IPS-20b (cell line): Measurements from ENCODE around the gene ZNF518A.

Experiments used
- H3K27ac ChIP-seq: one replicate; pipeline ENCODE4 v1.5.1; 2013; ENCODE audit warnings: low read length
- H3K27me3 ChIP-seq: 2 replicates; pipeline ENCODE4 v1.6.1; 2013; ENCODE audit warnings: mild to moderate bottlenecking, low read length, inconsistent platforms; ENCODE audit not compliant: insufficient read depth
- H3K36me3 ChIP-seq: 2 replicates; pipeline ENCODE4 v1.6.1; 2013; ENCODE audit warnings: low read depth, mild to moderate bottlenecking, inconsistent platforms, low read length, moderate library complexity; ENCODE audit not compliant: insufficient read depth
- H3K4me1 ChIP-seq: 2 replicates; pipeline ENCODE4 v1.6.1; 2013; ENCODE audit warnings: mild to moderate bottlenecking, control low read depth, inconsistent platforms, low read length, moderate library complexity; ENCODE audit not compliant: insufficient read depth
- H3K4me3 ChIP-seq: 2 replicates; pipeline ENCODE4 v1.5.1; 2013; ENCODE audit warnings: mild to moderate bottlenecking, low read length, inconsistent platforms
- H3K9ac ChIP-seq: 2 replicates; pipeline ENCODE4 v1.6.1; 2013; ENCODE audit warnings: low read depth, mild to moderate bottlenecking, inconsistent platforms, low read length, moderate library complexity
- H3K9me3 ChIP-seq: 2 replicates; pipeline ENCODE4 v1.6.1; 2013; ENCODE audit warnings: mild to moderate bottlenecking, low read depth, low read length, inconsistent platforms; ENCODE audit not compliant: insufficient read depth

The ZNF518A gene, protein sequence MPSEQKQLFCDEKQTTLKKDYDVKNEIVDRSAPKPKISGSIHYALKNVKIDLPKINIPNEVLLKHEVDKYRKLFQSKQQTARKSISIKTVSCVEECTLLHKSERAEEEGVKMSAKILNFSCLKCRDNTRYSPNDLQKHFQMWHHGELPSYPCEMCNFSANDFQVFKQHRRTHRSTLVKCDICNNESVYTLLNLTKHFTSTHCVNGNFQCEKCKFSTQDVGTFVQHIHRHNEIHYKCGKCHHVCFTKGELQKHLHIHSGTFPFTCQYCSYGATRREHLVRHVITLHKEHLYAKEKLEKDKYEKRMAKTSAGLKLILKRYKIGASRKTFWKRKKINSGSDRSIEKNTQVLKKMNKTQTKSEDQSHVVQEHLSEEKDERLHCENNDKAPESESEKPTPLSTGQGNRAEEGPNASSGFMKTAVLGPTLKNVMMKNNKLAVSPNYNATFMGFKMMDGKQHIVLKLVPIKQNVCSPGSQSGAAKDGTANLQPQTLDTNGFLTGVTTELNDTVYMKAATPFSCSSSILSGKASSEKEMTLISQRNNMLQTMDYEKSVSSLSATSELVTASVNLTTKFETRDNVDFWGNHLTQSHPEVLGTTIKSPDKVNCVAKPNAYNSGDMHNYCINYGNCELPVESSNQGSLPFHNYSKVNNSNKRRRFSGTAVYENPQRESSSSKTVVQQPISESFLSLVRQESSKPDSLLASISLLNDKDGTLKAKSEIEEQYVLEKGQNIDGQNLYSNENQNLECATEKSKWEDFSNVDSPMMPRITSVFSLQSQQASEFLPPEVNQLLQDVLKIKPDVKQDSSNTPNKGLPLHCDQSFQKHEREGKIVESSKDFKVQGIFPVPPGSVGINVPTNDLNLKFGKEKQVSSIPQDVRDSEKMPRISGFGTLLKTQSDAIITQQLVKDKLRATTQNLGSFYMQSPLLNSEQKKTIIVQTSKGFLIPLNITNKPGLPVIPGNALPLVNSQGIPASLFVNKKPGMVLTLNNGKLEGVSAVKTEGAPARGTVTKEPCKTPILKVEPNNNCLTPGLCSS (N-terminal part only)

DNA sequence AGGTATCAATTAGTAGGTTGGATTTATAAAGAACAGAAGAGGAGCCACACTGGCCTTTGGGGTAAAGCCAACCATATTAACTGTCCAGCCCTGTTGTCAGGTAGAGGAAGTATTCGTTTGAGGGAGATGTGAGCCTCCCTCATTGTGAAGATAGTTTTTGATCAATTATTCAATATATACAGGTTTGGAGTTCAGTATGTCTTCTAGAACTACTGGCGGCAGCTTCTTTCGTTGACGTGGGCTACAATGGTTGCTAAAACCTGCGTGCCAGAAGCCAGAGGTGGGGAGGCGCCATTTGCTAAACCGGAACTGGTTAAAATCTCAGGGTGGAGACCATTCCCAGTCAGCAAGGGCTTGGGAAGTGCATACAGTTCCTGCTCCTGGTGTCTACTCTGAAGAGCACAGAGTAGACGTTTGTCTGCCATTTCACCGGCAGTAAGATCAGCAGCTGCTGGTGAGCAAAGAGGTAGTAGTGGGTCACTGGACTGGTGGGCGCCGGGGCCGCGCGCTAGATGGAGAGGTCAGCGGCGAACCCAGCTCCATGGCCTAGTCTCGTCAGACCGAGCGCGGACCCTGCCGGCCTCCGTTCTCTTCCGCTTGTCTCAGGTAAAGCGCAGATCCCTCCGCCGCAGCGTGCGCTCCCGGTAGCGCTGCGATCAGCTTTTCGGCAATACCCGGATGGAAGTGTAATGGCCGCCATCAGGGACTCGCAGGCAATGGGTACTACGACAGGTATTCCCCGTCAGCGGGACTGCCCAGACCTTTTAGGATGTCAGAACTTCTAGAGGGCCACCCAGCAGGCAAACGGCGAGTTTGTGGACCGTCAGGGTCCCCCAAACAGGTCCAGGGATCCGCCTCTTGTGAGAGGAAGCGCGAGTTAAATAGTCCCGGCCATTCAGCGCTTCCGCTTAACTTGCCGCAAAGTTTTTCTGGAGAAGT lies at the start of gene ZNF518A:
Gene ZNF518A (plus strand): TSS at position 911 of the 939 bp plus-strand sequence. CDS start 26,026 bp downstream, outside the sequence.
- peak within 1 kb of the TSS; percentile 100 for H3K9ac ChIP-seq
- peak within 1 kb of the TSS; percentile 95 for H3K4me3 ChIP-seq
- peak within 1 kb of the TSS; percentile 100 for H3K27ac ChIP-seq
- no peaks in the 10 kb centered on the region for H3K9me3 ChIP-seq
- peaks cover 25% of the 10 kb centered on the region for H3K4me1 ChIP-seq
- peaks cover 6% of the 10 kb centered on the region; the same call in 1 of the 2 replicates for H3K27me3 ChIP-seq
- peaks cover 23% of the 10 kb centered on the region for H3K36me3 ChIP-seq

DNA sequence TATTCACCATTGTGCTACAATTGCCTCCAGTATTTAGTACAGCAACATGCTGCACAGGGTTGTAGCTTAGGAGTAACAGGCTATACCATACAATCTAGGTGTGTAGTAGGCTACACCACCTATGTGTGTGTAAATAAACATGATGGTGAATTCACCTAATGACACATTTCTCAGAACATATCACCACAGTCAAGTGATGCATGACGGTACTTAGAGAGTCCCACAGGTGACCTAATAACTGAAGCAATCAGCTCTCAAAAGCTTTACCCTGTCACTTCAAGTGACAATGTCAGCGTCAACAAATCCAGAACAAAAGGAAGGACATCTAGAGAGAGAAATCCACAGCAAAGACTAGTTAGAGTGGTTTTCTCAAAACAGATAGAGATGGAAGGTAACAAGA lies 47.9 kb upstream of the ZNF518A start:
- H3K9me3 ChIP-seq, result no peaks in the 10 kb centered on the region

DNA sequence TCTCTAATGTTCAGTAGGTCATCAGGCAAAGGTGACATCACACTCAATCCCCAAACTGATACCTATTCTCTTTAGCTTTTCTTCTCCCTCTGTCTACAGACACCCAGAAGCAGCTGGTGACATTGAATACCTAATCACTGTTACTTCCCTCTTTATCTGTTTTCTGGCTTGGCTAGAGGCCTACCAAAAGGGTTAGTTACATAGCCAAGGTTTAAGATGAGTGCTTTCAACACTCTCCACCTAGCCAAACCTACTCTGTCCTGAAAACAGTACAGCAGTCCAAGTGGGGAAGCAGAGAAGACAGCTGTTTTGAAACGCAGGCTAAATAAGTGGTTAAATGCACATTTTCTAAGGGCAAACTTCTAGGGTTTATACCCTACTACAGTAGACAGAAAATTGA lies 47.3 kb upstream of the ZNF518A start:
- Histone ChIP-seq H3K4me1 (no peaks in the 10 kb centered on the region), H3K9me3 (no peaks in the 10 kb centered on the region), H3K36me3 (no peaks in the 10 kb centered on the region), H3K27me3 (no peaks in the 10 kb centered on the region), H3K4me3 (no peak overlapping the region), H3K27ac (no peak overlapping the region), H3K9ac (no peak overlapping the region)

More for the DNA sequence above, 47.9 kb upstream of the ZNF518A start:
- no peaks in the 10 kb centered on the region for H3K36me3 ChIP-seq
- H3K9ac ChIP-seq, result no peak overlapping the region
- H3K4me1 ChIP-seq, result peaks cover 2% of the 10 kb centered on the region; the same call in 1 of the 2 replicates
- H3K27me3 ChIP-seq, result no peaks in the 10 kb centered on the region
- H3K4me3 ChIP-seq, result no peak overlapping the region
- no peak overlapping the region for H3K27ac ChIP-seq

DNA sequence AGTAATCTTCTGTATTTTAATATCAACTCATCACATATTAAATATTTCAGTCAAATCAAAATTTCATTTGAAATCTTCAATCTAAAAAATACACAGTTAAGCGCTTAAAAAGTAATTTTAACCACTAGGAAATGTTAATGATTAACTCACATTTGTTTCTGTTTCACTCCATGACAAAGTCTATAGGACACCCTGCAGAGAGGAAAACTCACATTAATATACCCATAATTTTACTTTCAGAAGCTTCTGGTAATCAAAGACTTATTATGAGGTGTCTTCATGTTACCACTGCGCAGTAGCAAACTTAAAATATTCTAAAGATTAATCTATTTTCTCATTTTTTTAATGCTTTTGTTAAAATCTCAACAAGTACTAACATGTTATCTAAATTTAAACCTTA lies 41.0 kb upstream of the ZNF518A start:
- H3K4me3 ChIP-seq, result no peak overlapping the region
- H3K36me3 ChIP-seq, result no peaks in the 10 kb centered on the region
- H3K9me3 ChIP-seq, result no peaks in the 10 kb centered on the region
- no peaks in the 10 kb centered on the region for H3K27me3 ChIP-seq
- H3K9ac ChIP-seq, result no peak overlapping the region
- no peaks in the 10 kb centered on the region for H3K4me1 ChIP-seq
- no peak overlapping the region for H3K27ac ChIP-seq

DNA sequence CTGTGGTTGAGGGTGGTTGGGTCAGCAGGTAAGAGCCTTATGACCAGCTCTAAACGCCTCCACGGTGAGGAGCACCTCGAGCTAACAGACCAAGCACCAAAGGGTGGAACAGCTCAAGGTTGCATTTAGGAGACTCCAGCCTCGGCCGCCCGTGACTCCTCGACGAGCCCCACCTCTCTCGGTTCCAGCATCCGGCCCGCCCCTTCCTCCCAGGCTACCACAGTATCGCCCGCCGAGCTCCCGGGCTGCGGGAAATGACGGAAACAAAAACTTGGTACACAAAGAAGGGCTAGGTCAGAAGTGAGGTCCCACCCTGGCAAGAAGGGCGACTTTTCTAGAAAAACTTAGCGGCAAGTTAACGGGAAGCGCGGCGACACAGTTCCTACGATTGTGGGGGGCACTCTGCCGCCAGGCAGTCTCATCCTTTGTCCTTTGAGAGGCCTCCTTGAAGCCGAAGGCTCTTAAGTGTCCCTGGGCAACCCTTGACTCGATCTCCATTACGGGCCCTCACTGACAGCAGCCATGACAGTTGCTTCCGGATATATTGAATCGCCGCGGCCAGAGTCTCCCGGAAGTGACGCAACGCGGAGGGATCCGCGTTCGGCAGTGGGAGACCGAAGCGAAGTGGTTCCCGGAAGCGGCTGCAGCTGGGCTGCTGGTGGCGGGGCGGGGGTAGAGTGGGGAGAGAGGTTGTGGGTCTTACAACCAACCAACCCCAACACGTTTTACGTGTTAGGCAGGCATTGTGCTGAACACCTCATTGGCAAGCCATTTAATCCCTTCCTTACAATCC lies 40.2 kb upstream of the ZNF518A start:
- no peaks in the 10 kb centered on the region for H3K9me3 ChIP-seq
- no peaks in the 10 kb centered on the region for H3K4me1 ChIP-seq
- H3K9ac ChIP-seq, result no peak overlapping the region
- no peaks in the 10 kb centered on the region for H3K36me3 ChIP-seq
- no peak overlapping the region for H3K27ac ChIP-seq
- no peak overlapping the region for H3K4me3 ChIP-seq
- H3K27me3 ChIP-seq, result no peaks in the 10 kb centered on the region

DNA sequence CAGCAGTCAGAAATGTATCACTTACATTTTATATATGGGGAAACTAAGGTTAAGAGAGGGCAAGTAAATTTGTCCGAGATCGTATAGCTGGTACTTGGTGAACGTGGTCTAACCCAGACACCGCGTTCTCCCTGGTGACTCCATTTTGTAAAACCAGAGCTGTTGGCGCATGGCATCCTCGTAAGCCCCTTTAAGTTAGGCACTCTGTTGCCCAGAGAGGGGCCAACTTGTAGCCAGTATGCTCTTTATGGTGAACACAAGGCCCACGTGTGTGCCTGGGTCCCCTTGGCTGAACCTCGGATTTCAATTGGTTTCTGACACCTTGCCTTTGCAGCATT lies 39.7 kb upstream of the ZNF518A start:
- Histone ChIP-seq H3K9ac (no peak overlapping the region), H3K4me1 (no peaks in the 10 kb centered on the region), H3K27me3 (no peaks in the 10 kb centered on the region), H3K4me3 (no peak overlapping the region), H3K27ac (no peak overlapping the region), H3K36me3 (no peaks in the 10 kb centered on the region), H3K9me3 (no peaks in the 10 kb centered on the region)

DNA sequence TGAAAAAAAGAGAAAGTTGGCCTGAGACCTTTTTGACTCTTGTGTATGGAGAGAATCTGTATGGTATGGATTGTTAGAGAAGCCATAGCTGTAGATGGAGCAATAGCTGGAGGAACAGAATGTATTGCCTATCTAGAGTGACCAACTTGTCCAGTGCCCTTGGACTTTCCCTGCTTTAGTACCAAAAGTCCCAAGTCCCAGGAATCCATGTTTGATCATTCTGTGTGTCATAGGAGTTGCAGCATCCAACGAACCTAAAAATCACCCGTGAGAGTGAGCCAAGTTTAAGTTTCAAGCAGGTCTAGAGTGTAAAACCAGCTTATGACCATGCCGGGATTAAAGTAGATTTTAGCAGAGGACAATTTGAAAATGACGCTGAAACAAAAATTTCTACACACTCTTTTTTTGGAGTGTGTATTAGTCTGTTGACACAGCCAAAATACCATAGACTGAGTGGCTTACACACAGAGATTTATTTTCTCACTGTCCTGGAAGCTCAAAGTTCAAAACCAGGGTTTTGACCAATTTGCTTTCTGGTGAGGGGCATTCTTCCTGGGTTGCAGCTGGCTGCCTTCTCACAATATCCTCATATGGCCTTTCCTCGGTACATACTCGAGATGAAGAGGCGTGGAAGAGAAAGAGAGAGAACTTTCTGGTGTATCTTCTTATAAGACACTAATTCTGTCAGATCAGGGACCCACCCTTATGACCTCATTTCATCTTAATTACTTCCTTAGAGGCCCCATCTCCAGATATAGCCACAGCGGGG lies 36.9 kb upstream of the ZNF518A start:
- no peak overlapping the region for H3K27ac ChIP-seq
- H3K9me3 ChIP-seq, result no peaks in the 10 kb centered on the region
- H3K4me1 ChIP-seq, result no peaks in the 10 kb centered on the region
- no peak overlapping the region for H3K9ac ChIP-seq
- H3K27me3 ChIP-seq, result no peaks in the 10 kb centered on the region
- H3K36me3 ChIP-seq, result no peaks in the 10 kb centered on the region
- H3K4me3 ChIP-seq, result no peak overlapping the region

DNA sequence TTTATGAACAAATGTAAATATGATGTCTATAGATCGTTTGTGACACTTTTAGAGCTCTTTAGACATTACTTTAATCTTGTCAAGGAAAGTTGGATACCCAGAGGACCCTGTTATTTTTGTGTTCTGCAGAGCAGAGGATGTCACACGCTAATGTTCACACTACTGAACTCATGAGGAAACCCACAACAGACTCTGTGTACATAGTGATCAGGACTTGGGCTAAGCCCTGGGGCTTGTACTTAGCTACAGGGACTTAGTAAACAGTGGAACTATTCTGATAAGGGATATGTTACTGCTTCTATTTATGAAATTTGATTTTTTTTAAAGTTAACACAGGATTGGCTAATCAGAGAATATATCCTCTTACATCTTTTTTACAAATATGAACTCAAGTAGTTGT lies 36.1 kb upstream of the ZNF518A start:
- H3K9ac ChIP-seq, result no peak overlapping the region
- no peaks in the 10 kb centered on the region for H3K9me3 ChIP-seq
- no peak overlapping the region for H3K4me3 ChIP-seq
- no peak overlapping the region for H3K27ac ChIP-seq
- no peaks in the 10 kb centered on the region for H3K4me1 ChIP-seq
- no peaks in the 10 kb centered on the region for H3K36me3 ChIP-seq
- H3K27me3 ChIP-seq, result no peaks in the 10 kb centered on the region

DNA sequence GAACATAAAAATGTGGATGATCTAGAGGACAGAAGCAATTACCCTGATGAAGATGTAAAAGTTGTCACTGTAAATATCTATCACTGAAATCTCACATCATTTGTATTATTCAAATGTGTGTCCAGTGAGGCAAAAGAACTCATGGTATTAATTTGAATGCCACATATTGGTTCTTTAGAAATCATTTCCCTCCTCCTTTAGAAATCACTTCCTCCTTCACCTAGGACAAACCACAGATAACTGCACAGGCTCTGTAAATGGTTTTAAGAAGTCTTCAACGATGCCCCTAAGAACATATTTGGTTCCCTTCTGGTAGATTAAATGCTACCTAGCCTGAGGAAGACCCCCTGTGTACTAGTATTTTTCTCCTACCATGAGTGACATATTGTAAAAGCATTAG lies 33.1 kb upstream of the ZNF518A start:
- Histone ChIP-seq H3K36me3 (no peaks in the 10 kb centered on the region), H3K4me3 (no peak overlapping the region), H3K9ac (no peak overlapping the region), H3K27ac (no peak overlapping the region), H3K4me1 (no peaks in the 10 kb centered on the region), H3K27me3 (no peaks in the 10 kb centered on the region), H3K9me3 (no peaks in the 10 kb centered on the region)

DNA sequence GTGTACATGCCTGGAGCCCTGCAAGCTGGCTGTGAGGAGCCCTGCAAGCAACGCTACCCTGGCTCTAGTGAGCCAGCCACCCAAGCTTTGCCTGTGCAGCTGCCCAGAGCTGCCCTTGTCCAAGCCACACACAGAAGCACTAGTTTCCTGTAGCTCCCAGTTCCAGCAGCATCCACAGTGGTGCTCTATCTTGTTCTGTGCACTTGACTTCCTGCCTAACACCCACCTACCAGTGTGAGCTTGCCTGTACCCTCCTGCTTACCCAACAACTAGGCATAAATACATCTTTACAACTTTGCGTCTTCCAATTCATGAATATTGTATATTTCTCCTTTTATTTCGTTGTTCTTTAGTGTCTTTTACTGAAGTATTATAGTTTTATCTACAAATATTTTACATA lies 32.2 kb upstream of the ZNF518A start:
- Histone ChIP-seq H3K9ac (no peak overlapping the region), H3K27me3 (no peaks in the 10 kb centered on the region), H3K9me3 (no peaks in the 10 kb centered on the region), H3K36me3 (no peaks in the 10 kb centered on the region), H3K27ac (no peak overlapping the region), H3K4me1 (no peaks in the 10 kb centered on the region), H3K4me3 (no peak overlapping the region)
